GM20000 (cell line): Measurements from ENCODE around the gene REG1B.

ENCODE experiments used
- DNase-seq: peaks from one replicate; pipeline ENCODE4 v3.0.0; 2012; ENCODE audit warnings: low spot score
- CTCF ChIP-seq: IDR thresholded peaks from 2 replicates; pipeline ENCODE4 v1.5.1; 2012; ENCODE audit warnings: mild to moderate bottlenecking, control low read depth; ENCODE audit errors: extremely low read depth, missing control alignments

REG1B gene

GRCh38 chr2:79122676-79123075, 34.9 kb upstream of the REG1B start:
- no peak for TF ChIP-seq CTCF
- no peak for DNase-seq

- TF ChIP-seq CTCF: no peak
Observed at GRCh38 chr2:79120194-79120713, 32.5 kb upstream of the REG1B start, which contains the start of gene REG1A. TSS of gene REG1A (plus strand) at chr2:79120488. CDS start at chr2:79120862, 374 bp downstream.

GRCh38 chr2:79116997-79117928, 29.5 kb upstream of the REG1B start:
- no peak for TF ChIP-seq CTCF
- no peak for DNase-seq

More at GRCh38 chr2:79120194-79120713, 32.5 kb upstream of the REG1B start, which contains the start of gene REG1A:
- DNase-seq: no peak

- no peak for DNase-seq
- TF ChIP-seq CTCF: no peak
Observed at GRCh38 chr2:79114797-79115494, 27.2 kb upstream of the REG1B start.

- no peak for TF ChIP-seq CTCF
- no peak for DNase-seq
Observed at GRCh38 chr2:79112269-79112668, 24.5 kb upstream of the REG1B start.

- TF ChIP-seq CTCF: no peak
Observed at GRCh38 chr2:79105259-79105658, 17.5 kb upstream of the REG1B start.

GRCh38 chr2:79103214-79103613, 15.4 kb upstream of the REG1B start:
- DNase-seq: no peak
- no peak for TF ChIP-seq CTCF

More at GRCh38 chr2:79105259-79105658, 17.5 kb upstream of the REG1B start:
- no peak for DNase-seq
